Mucosa of descending colon (tissue), 3 donors: Measurements from ENCODE around the gene PHF2. TPM values are rescaled to one million over a fixed set of nuclear protein-coding genes. Genes with fewer than 3 reads are reported as not detected.

Experiments used
- ATAC-seq: fragments of 200-7000 bp; cut with Tn5 transposase; one replicate; pipeline ENCODE4 v1.9.1; 2020; ENCODE audit warnings: mild to moderate bottlenecking, moderate library complexity
- DNase-seq, 3 donors: peaks; one replicate each; pipeline ENCODE4 v3.0.0-alpha.2; 2020
- H3K36me3 ChIP-seq: fragments of 200-600 bp; one replicate; pipeline ENCODE4 v1.8.0; 2021; ENCODE audit warnings: low read depth, mild to moderate bottlenecking
- H3K4me1 ChIP-seq: fragments of 200-600 bp; one replicate; pipeline ENCODE4 v1.8.0; 2021; ENCODE audit warnings: low read depth, mild to moderate bottlenecking
- H3K4me3 ChIP-seq: fragments of 200-600 bp; one replicate; pipeline ENCODE4 v1.8.0; 2021; ENCODE audit warnings: mild to moderate bottlenecking
- H3K9me3 ChIP-seq: fragments of 200-600 bp; one replicate; pipeline ENCODE4 v1.8.0; 2021; ENCODE audit warnings: mild to moderate bottlenecking
- CTCF ChIP-seq: fragments of 200-600 bp; IDR thresholded peaks from one replicate; pipeline ENCODE4 v1.8.0; 2022; ENCODE audit warnings: antibody characterized with exemption, mild to moderate bottlenecking
- intact Hi-C, 2 donors: fragments of 100-400 bp; cut with DNase I in 1 of 2; cut with micrococcal nuclease in 1 of 2; formaldehyde crosslinking; loops; one replicate each; pipeline versions ENCODE4 v1.11.0 to v1.11.1; 2022; cut with DNase I, micrococcal nuclease
- total RNA-seq, 3 donors: library from RNA; stranded (reverse); fragmentation: NEBNext Ultra II Directional in 2 of 3; extraction: Animal tissue kit (Norgen Biotek cat#: 25700) in 2 of 3; gene quantifications; one replicate each; pipeline versions ENCODE4 v1.2.1 to v1.2.4, GENCODE V29; 2021 to 2023
- donor health status: DM: no; HTN: no; CAD: no; lungs with moderate emphysema.
- donor health status: DM: no; HTN: no; CAD: no.
- donor health status: DM: no; HTN: yes; CAD: no.

PHF2 gene
- total RNA-seq, 3 donors from 2014 or later = 19.1 to 42.9 (median 21.7) TPM

- H3K4me1 ChIP-seq = no peaks in the 10 kb centered on the region
- ATAC-seq (no peak), DNase-seq (no peak)
- intact Hi-C loops = no loop called here
- TF ChIP-seq CTCF = no peak
- H3K4me3 ChIP-seq = no peak overlapping the region
- peaks cover 7% of the 10 kb centered on the region for H3K9me3 ChIP-seq
- no peaks in the 10 kb centered on the region for H3K36me3 ChIP-seq
These were observed 47.4 kb downstream of the PHF2 start for GRCh38 chr9:93623753-93624152.

GRCh38 chr9:93624431-93624834 is 48.0 kb downstream of the PHF2 start:
- peaks cover 7% of the 10 kb centered on the region for H3K9me3 ChIP-seq
- no peak overlapping the region for H3K4me3 ChIP-seq
- ATAC-seq (no peak), DNase-seq (no peak)
- H3K4me1 ChIP-seq = no peaks in the 10 kb centered on the region
- TF ChIP-seq CTCF = no peak
- intact Hi-C loops = no loop called here
- H3K36me3 ChIP-seq = no peaks in the 10 kb centered on the region

GRCh38 chr9:93624977-93625376 is 48.6 kb downstream of the PHF2 start:
- intact Hi-C loops = no loop called here
- H3K36me3 ChIP-seq = no peaks in the 10 kb centered on the region

GRCh38 chr9:93629920-93630319 is 53.5 kb downstream of the PHF2 start:
- no peaks in the 10 kb centered on the region for H3K36me3 ChIP-seq
- no peak for TF ChIP-seq CTCF
- no peaks in the 10 kb centered on the region for H3K4me1 ChIP-seq
- intact Hi-C loops = no loop called here
- H3K9me3 ChIP-seq = peaks cover 7% of the 10 kb centered on the region
- no peak overlapping the region for H3K4me3 ChIP-seq
- no peak for ATAC-seq
- no peak for DNase-seq

More at GRCh38 chr9:93624977-93625376, 48.6 kb downstream of the PHF2 start:
- no peak for ATAC-seq
- H3K4me3 ChIP-seq = no peak overlapping the region
- no peak for DNase-seq
- peaks cover 7% of the 10 kb centered on the region for H3K9me3 ChIP-seq
- no peaks in the 10 kb centered on the region for H3K4me1 ChIP-seq
- TF ChIP-seq CTCF = no peak

- ATAC-seq (no peak), DNase-seq (no peak)
- intact Hi-C loops = no loop called here
- Histone ChIP-seq H3K36me3 (no peaks in the 10 kb centered on the region), H3K4me3 (no peak overlapping the region), H3K4me1 (no peaks in the 10 kb centered on the region), H3K9me3 (peaks cover 7% of the 10 kb centered on the region)
- TF ChIP-seq CTCF = no peak
These were observed 54.5 kb downstream of the PHF2 start for GRCh38 chr9:93630806-93631411.
